Nephron progenitor cell (in vitro differentiated cells): ENCODE results near the gene TEX261.

Experiments
- DNase-seq: peaks from one replicate; pipeline ENCODE4 v3.0.0; 2021
- H3K27ac Mint-ChIP-seq: 2 replicates; pipeline ENCODE4 v1.8.0; 2021; ENCODE audit warnings: mild to moderate bottlenecking, moderate library complexity, mixed read lengths
- H3K27me3 Mint-ChIP-seq: 2 replicates; pipeline ENCODE4 v1.8.0; 2021; ENCODE audit warnings: mild to moderate bottlenecking, low read depth, mixed read lengths; ENCODE audit not compliant: poor library complexity
- H3K36me3 Mint-ChIP-seq: 2 replicates; pipeline ENCODE4 v1.8.0; 2021; ENCODE audit warnings: low read depth, mixed read lengths
- H3K4me1 Mint-ChIP-seq: 2 replicates; pipeline ENCODE4 v1.8.0; 2021; ENCODE audit warnings: mixed read lengths
- H3K4me3 Mint-ChIP-seq: 2 replicates; pipeline ENCODE4 v1.8.0; 2021; ENCODE audit warnings: mild to moderate bottlenecking, moderate library complexity, mixed read lengths
- H3K9me3 Mint-ChIP-seq: 2 replicates; pipeline ENCODE4 v1.8.0; 2021; ENCODE audit warnings: mild to moderate bottlenecking, moderate library complexity, mixed read lengths
- CTCF ChIP-seq: fragments of 200-600 bp; sonication (generic); IDR thresholded peaks from 2 replicates; pipeline ENCODE4 v1.5.0; 2021; ENCODE audit warnings: antibody characterized with exemption

The TEX261 gene

DNA sequence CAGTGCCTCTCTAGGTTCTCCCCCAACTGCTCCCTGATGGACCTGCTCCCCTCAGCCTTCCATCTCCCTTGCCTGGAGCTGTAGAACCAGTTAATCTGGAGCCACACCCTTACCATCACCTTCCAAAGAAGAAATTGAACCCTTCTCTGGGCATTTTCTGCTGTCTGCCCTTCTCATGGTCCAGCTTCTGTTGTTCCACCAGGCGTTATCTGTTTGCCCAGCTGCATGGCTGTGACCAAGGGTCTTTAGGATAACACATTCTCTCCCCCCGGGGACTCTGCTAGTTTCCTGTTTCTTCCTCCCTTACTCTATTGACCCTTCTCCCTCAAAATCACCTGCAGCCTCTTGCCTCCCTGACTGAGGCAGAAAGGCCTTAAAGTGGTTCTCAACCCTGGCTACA lies 19.4 kb downstream of the TEX261 start:
- Mint-ChIP-seq H3K4me3 (no peak overlapping the region), H3K36me3 (peaks cover 5% of the 10 kb centered on the region), H3K27ac (no peak overlapping the region), H3K9me3 (no peaks in the 10 kb centered on the region), H3K4me1 (peaks cover 34% of the 10 kb centered on the region), H3K27me3 (peaks cover 36% of the 10 kb centered on the region)
- no peak for TF ChIP-seq CTCF
- no peak for DNase-seq

DNA sequence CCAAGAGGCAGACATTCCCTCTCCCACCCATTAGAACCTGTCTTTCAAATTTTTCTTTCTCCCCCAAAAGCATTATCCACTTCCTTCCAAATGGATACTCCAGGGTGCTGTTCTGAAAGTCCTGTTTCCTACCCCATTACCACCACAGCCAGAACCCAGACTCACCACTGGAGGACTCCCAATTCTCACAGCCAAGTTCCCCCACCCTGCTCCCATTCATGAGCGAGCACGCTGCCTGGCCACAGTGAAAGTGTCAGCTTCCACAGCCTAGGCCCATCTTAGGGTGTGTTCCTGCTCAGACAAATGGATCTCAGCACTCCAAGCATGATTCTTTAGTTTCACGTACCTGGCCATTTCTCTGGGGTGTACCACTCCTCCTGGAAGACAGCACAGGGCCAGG lies 20.1 kb downstream of the TEX261 start:
- no peak for DNase-seq

GRCh38 chr2:70967189-70967588 lies 27.5 kb downstream of the TEX261 start:
- Mint-ChIP-seq H3K27ac (no peak overlapping the region), H3K4me1 (peaks cover 8% of the 10 kb centered on the region), H3K36me3 (no peaks in the 10 kb centered on the region), H3K4me3 (no peak overlapping the region), H3K27me3 (peaks cover 99% of the 10 kb centered on the region), H3K9me3 (peaks cover 9% of the 10 kb centered on the region)
- no peak for TF ChIP-seq CTCF
- DNase-seq, result no peak

More for the DNA sequence above, 20.1 kb downstream of the TEX261 start:
- TF ChIP-seq CTCF, result no peak
- no peak overlapping the region for H3K27ac Mint-ChIP-seq
- H3K9me3 Mint-ChIP-seq, result no peaks in the 10 kb centered on the region
- H3K36me3 Mint-ChIP-seq, result peaks cover 5% of the 10 kb centered on the region
- peaks cover 42% of the 10 kb centered on the region for H3K27me3 Mint-ChIP-seq
- H3K4me3 Mint-ChIP-seq, result no peak overlapping the region
- peaks cover 34% of the 10 kb centered on the region for H3K4me1 Mint-ChIP-seq

DNA sequence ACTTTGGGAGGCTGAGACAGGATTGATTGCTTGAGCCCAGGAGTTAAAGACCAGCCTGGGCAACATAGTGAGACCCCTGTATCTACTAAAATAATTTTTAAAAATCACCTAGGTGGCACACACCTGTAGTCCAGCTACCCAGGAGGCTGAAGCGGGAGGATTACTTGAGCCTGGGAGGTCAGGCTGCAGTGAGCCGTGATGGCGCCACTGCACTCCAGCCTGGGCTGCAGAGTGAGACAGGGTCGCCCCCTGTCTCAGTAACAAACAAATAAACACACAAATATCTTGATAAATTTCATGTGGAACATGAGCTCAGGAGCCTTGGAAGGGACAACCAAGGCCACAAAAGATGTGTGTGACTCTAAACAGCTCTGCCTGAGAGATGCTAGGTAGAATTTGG lies 28.0 kb downstream of the TEX261 start:
- no peak overlapping the region for H3K27ac Mint-ChIP-seq
- H3K36me3 Mint-ChIP-seq, result no peaks in the 10 kb centered on the region
- H3K4me3 Mint-ChIP-seq, result no peak overlapping the region
- no peak for TF ChIP-seq CTCF
- no peak for DNase-seq
- peaks cover 9% of the 10 kb centered on the region for H3K9me3 Mint-ChIP-seq
- peaks cover 99% of the 10 kb centered on the region for H3K27me3 Mint-ChIP-seq
- peaks cover 8% of the 10 kb centered on the region for H3K4me1 Mint-ChIP-seq

GRCh38 chr2:70965506-70965905 lies 29.2 kb downstream of the TEX261 start:
- Mint-ChIP-seq H3K4me3 (peak overlapping the region; percentile 77), H3K27ac (no peak overlapping the region), H3K4me1 (peaks cover 8% of the 10 kb centered on the region), H3K36me3 (no peaks in the 10 kb centered on the region), H3K27me3 (peaks cover 98% of the 10 kb centered on the region), H3K9me3 (peaks cover 9% of the 10 kb centered on the region)
- no peak for DNase-seq
- TF ChIP-seq CTCF, result no peak

- peak overlapping the region; percentile 77 for H3K4me3 Mint-ChIP-seq
- H3K4me1 Mint-ChIP-seq, result peaks cover 8% of the 10 kb centered on the region
- H3K9me3 Mint-ChIP-seq, result peaks cover 9% of the 10 kb centered on the region
- H3K27me3 Mint-ChIP-seq, result peaks cover 95% of the 10 kb centered on the region
- peak; percentile 78 for TF ChIP-seq CTCF
- H3K36me3 Mint-ChIP-seq, result no peaks in the 10 kb centered on the region
- H3K27ac Mint-ChIP-seq, result no peak overlapping the region
- peak; percentile 85 for DNase-seq
Observed at GRCh38 chr2:70964596-70965386, 29.9 kb downstream of the TEX261 start.
